H9 (cell line): ENCODE results near the gene KLF16. TPM values are rescaled to one million over a fixed set of nuclear protein-coding genes. Genes with fewer than 3 reads are reported as not detected.

ENCODE experiments used
- DNase-seq: peaks from one replicate; pipeline ENCODE4 v3.0.0-alpha.2; 2017
- H2AFZ ChIP-seq: one replicate; pipeline ENCODE4 v1.6.1; 2013; ENCODE audit warnings: mild to moderate bottlenecking, low read length, control low read depth, moderate library complexity
- H2AK5ac ChIP-seq: 2 replicates; pipeline ENCODE4 v1.6.1; 2013; ENCODE audit warnings: low read length, control low read depth, mixed read lengths; ENCODE audit not compliant: insufficient read length
- H2BK120ac ChIP-seq: one replicate; pipeline ENCODE4 v1.6.1; 2013; ENCODE audit warnings: low read depth, mild to moderate bottlenecking, low read length, control low read depth, inconsistent platforms; ENCODE audit not compliant: poor library complexity, severe bottlenecking
- H2BK12ac ChIP-seq: 2 replicates; pipeline ENCODE4 v1.6.1; 2013; ENCODE audit warnings: low read length, control low read depth, mixed read lengths, low read depth; ENCODE audit not compliant: insufficient read length
- H2BK15ac ChIP-seq: 2 replicates; pipeline ENCODE4 v1.6.1; 2013; ENCODE audit warnings: low read depth, low read length, control low read depth
- H2BK20ac ChIP-seq: one replicate; pipeline ENCODE4 v1.6.1; 2013; ENCODE audit warnings: low read depth, mild to moderate bottlenecking, low read length, control low read depth, inconsistent platforms; ENCODE audit not compliant: poor library complexity, severe bottlenecking
- H2BK5ac ChIP-seq: 2 replicates; pipeline ENCODE4 v1.6.1; 2013; ENCODE audit warnings: low read length, control low read depth, mixed read lengths; ENCODE audit not compliant: insufficient read length
- H3K14ac ChIP-seq: 2 replicates; pipeline ENCODE4 v1.6.1; 2013; ENCODE audit warnings: low read length, control low read depth; ENCODE audit not compliant: insufficient read depth
- H3K18ac ChIP-seq: 2 replicates; pipeline ENCODE4 v1.6.1; 2013; ENCODE audit warnings: low read depth, mild to moderate bottlenecking, mixed read lengths, low read length, control low read depth; ENCODE audit not compliant: insufficient read length
- H3K23ac ChIP-seq: 2 replicates; pipeline ENCODE4 v1.6.1; 2013; ENCODE audit warnings: low read length, control low read depth, mixed read lengths, low read depth; ENCODE audit not compliant: insufficient read length
- H3K23me2 ChIP-seq: 2 replicates; pipeline ENCODE4 v1.6.1; 2013; ENCODE audit warnings: low read depth, mild to moderate bottlenecking, mixed read lengths, low read length, control low read depth; ENCODE audit not compliant: insufficient read length, poor library complexity, severe bottlenecking
- H3K27ac ChIP-seq: 2 replicates; pipeline ENCODE4 v1.5.1; 2013; ENCODE audit warnings: low read length, control low read depth, mixed read lengths, low read depth; ENCODE audit not compliant: insufficient read length
- H3K27me3 ChIP-seq: 2 replicates; pipeline ENCODE4 v1.6.1; 2013; ENCODE audit warnings: low read length, control low read depth, inconsistent platforms; ENCODE audit not compliant: insufficient read depth
- H3K4ac ChIP-seq: 2 replicates; pipeline ENCODE4 v1.6.1; 2013; ENCODE audit warnings: low read depth, mild to moderate bottlenecking, control low read depth, inconsistent platforms, low read length, moderate library complexity
- H3K4me1 ChIP-seq: 2 replicates; pipeline ENCODE4 v1.6.1; 2013; ENCODE audit warnings: low read length, control low read depth, inconsistent platforms; ENCODE audit not compliant: insufficient read depth
- H3K4me2 ChIP-seq: 2 replicates; pipeline ENCODE4 v1.6.1; 2013; ENCODE audit warnings: low read length, control low read depth, mixed read lengths; ENCODE audit not compliant: insufficient read length, insufficient read depth
- H3K56ac ChIP-seq: 2 replicates; pipeline ENCODE4 v1.6.1; 2013; ENCODE audit warnings: low read depth, mild to moderate bottlenecking, mixed read lengths, low read length, control low read depth; ENCODE audit not compliant: insufficient read length
- H3K79me1 ChIP-seq: 2 replicates; pipeline ENCODE4 v1.6.1; 2013; ENCODE audit warnings: low read depth, mild to moderate bottlenecking, moderate library complexity, low read length, control low read depth, inconsistent platforms; ENCODE audit not compliant: insufficient read depth, poor library complexity, severe bottlenecking
- H3K79me2 ChIP-seq: 2 replicates; pipeline ENCODE4 v1.6.1; 2013; ENCODE audit warnings: low read length, control low read depth, inconsistent platforms; ENCODE audit not compliant: insufficient read depth
- H3K9ac ChIP-seq: 2 replicates; pipeline ENCODE4 v1.6.1; 2013; ENCODE audit warnings: low read length, control low read depth, mixed read lengths; ENCODE audit not compliant: insufficient read length; ENCODE audit errors: extremely low read depth
- H3K9me3 ChIP-seq: one replicate; pipeline ENCODE4 v1.6.1; 2013; ENCODE audit warnings: low read depth, low read length, inconsistent platforms; ENCODE audit not compliant: control insufficient read depth
- H3T11ph ChIP-seq: one replicate; pipeline ENCODE4 v1.6.1; 2013; ENCODE audit warnings: mild to moderate bottlenecking, low read length, control low read depth, inconsistent platforms
- H4K20me1 ChIP-seq: one replicate; pipeline ENCODE4 v1.6.1; 2013; ENCODE audit not compliant: control insufficient read depth, insufficient read length, insufficient read depth
- H4K5ac ChIP-seq: 2 replicates; pipeline ENCODE4 v1.6.1; 2013; ENCODE audit warnings: low read depth, mild to moderate bottlenecking, mixed read lengths, low read length, control low read depth; ENCODE audit not compliant: insufficient read length
- H4K8ac ChIP-seq: replicated peaks from 2 replicates; pipeline ENCODE4 v1.6.1; 2013; ENCODE audit warnings: low read length, control low read depth, mixed read lengths, low read depth; ENCODE audit not compliant: insufficient read length
- H4K91ac ChIP-seq: 2 replicates; pipeline ENCODE4 v1.6.1; 2013; ENCODE audit warnings: low read depth, mild to moderate bottlenecking, moderate library complexity, mixed read lengths, low read length, control low read depth; ENCODE audit not compliant: insufficient read length
- H3K27ac Mint-ChIP-seq, 3 experiments: 2 replicates in 2 of 3; 3 replicates in 1 of 3; pipeline ENCODE4 v1.8.0; 2020 to 2021; ENCODE audit warnings: mixed read lengths in 3 of 3, mild to moderate bottlenecking in 1 of 3, moderate library complexity in 1 of 3
- H3K27me3 Mint-ChIP-seq: 2 replicates; pipeline ENCODE4 v1.8.0; 2021; ENCODE audit warnings: low read depth, mild to moderate bottlenecking, moderate library complexity, mixed read lengths
- H3K36me3 Mint-ChIP-seq, 3 experiments: 2 replicates in 2 of 3; 3 replicates in 1 of 3; pipeline ENCODE4 v1.8.0; 2020 to 2021; ENCODE audit warnings: low read depth in 3 of 3, mixed read lengths in 3 of 3; ENCODE audit not compliant: insufficient read depth in 1 of 3
- H3K4me1 Mint-ChIP-seq, 2 experiments: 2 replicates each; pipeline ENCODE4 v1.8.0; 2020; ENCODE audit warnings: mixed read lengths in 2 of 2
- H3K4me3 Mint-ChIP-seq, 2 experiments: 2 replicates in 1 of 2; 3 replicates in 1 of 2; pipeline ENCODE4 v1.8.0; 2020 to 2021; ENCODE audit warnings: mild to moderate bottlenecking in 2 of 2, mixed read lengths in 2 of 2, moderate library complexity in 1 of 2
- H3K9me3 Mint-ChIP-seq, 2 experiments: 2 replicates in 1 of 2; 3 replicates in 1 of 2; pipeline ENCODE4 v1.8.0; 2020; ENCODE audit warnings: mild to moderate bottlenecking in 2 of 2, mixed read lengths in 2 of 2, moderate library complexity in 1 of 2
- WGBS: extraction: QIAGEN DNeasy Blood & Tissue Kit; methylation state at CpG from one replicate; pipeline ENCODE4 v1.1.7; 2013; ENCODE audit warnings: missing lambda C conversion rate, low lambda C conversion rate, mixed read lengths; ENCODE audit not compliant: insufficient read length; ENCODE audit errors: extremely low coverage; 5-methylcytosine and 5-hydroxymethylcytosine counted together
- total RNA-seq: library from RNA; stranded (reverse); gene quantifications from 2 replicates; pipeline ENCODE4 v1.2.1, GENCODE V29; 2021
- TF ChIP-seq, protein P1 (sequence below): fragments of 200-600 bp; sonication (generic); conservative IDR thresholded peaks from 3 replicates; pipeline ENCODE4 v1.8.0; 2021; ENCODE audit warnings: antibody characterized with exemption, mild to moderate bottlenecking

Gene KLF16
- total RNA-seq, 1 experiment from 2014 or later, result 66.8 TPM

DNA sequence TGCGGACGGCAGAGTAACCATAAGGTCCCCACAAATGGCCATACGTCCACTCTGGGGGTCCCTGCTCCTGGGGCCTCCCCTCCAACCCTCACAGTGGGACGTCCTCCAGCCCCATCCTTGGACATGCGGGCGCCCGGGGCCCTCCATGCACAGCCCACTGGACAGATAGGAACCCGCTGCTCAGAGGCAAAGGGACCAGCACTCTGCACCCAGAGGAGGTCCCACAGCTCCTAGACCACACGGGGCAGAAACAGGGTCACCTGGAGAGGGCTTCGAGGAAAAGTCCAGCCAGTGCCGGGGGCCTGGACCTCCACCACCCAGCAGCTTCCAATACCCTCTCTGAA is 26.2 kb downstream of the KLF16 start:
- TF ChIP-seq, protein P1, sequence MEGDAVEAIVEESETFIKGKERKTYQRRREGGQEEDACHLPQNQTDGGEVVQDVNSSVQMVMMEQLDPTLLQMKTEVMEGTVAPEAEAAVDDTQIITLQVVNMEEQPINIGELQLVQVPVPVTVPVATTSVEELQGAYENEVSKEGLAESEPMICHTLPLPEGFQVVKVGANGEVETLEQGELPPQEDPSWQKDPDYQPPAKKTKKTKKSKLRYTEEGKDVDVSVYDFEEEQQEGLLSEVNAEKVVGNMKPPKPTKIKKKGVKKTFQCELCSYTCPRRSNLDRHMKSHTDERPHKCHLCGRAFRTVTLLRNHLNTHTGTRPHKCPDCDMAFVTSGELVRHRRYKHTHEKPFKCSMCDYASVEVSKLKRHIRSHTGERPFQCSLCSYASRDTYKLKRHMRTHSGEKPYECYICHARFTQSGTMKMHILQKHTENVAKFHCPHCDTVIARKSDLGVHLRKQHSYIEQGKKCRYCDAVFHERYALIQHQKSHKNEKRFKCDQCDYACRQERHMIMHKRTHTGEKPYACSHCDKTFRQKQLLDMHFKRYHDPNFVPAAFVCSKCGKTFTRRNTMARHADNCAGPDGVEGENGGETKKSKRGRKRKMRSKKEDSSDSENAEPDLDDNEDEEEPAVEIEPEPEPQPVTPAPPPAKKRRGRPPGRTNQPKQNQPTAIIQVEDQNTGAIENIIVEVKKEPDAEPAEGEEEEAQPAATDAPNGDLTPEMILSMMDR, result no peak
- H3K56ac ChIP-seq, result no peak overlapping the region
- no peak overlapping the region for H3T11ph ChIP-seq
- no peak overlapping the region for H3K9ac ChIP-seq
- H2AK5ac ChIP-seq, result no peak overlapping the region
- Mint-ChIP-seq H3K27ac (no peak overlapping the region), H3K9me3 (no peaks in the 10 kb centered on the region; a peak in 1 of 5 replicates), H3K36me3 (peaks cover 0 to 4% (median 0%) of the 10 kb centered on the region in 3 experiments; a peak in 1 of 7 replicates), H3K27me3 (no peaks in the 10 kb centered on the region), H3K4me1 (peaks cover 2 to 10% of the 10 kb centered on the region in 2 experiments; a peak in 3 of 4 replicates), H3K4me3 (no peak overlapping the region)
- H4K91ac ChIP-seq, result no peak overlapping the region
- no peaks in the 10 kb centered on the region for H3K4me1 ChIP-seq
- no peaks in the 10 kb centered on the region for H3K9me3 ChIP-seq
- H2BK15ac ChIP-seq, result no peak overlapping the region
- H3K4me2 ChIP-seq, result no peak overlapping the region
- no peak overlapping the region for H2BK20ac ChIP-seq
- no peak overlapping the region for H3K23ac ChIP-seq
- H3K27me3 ChIP-seq, result no peaks in the 10 kb centered on the region
- H3K4ac ChIP-seq, result no peak overlapping the region
- H4K5ac ChIP-seq, result no peak overlapping the region
- no peak for DNase-seq
- no peak overlapping the region for H2AFZ ChIP-seq
- no peak overlapping the region for H4K8ac ChIP-seq
- peaks cover 11% of the 10 kb centered on the region for H3K79me1 ChIP-seq
- peaks cover 4% of the 10 kb centered on the region for H4K20me1 ChIP-seq
- no peak overlapping the region for H2BK120ac ChIP-seq
- H2BK5ac ChIP-seq, result no peak overlapping the region
- peaks cover 5% of the 10 kb centered on the region; the same call in 1 of the 2 replicates for H3K79me2 ChIP-seq
- no peak overlapping the region for H3K27ac ChIP-seq
- no CpG with 5 or more reads among the region's 11 CpGs for WGBS
- no peak overlapping the region for H3K18ac ChIP-seq
- H3K23me2 ChIP-seq, result no peaks in the 10 kb centered on the region
- no peak overlapping the region for H3K14ac ChIP-seq
- H2BK12ac ChIP-seq, result no peak overlapping the region
